ENCODE measurements around the gene ZNF80.

ZNF80 gene

DNA sequence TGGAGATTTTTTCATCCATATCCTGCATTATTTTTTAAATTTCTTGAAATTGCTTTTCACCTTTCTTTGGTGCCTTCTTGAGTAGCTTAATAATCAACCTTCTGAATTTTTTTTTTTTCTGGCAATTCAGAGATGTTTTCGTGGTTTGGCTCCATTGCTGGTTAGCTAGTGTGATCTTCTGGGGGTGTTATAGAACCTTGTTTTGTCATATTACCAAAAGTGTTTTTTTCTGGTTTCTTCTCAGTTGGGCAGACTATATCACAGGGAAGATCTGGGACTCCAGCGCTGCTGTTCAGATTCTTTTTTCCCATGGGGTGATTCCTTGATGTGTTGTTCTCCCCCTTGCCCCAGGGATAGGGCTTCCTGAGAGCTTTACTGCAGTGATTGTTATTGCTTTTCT, 32.6 kb upstream of the ZNF80 start:
- TF ChIP-seq, protein P1, sequence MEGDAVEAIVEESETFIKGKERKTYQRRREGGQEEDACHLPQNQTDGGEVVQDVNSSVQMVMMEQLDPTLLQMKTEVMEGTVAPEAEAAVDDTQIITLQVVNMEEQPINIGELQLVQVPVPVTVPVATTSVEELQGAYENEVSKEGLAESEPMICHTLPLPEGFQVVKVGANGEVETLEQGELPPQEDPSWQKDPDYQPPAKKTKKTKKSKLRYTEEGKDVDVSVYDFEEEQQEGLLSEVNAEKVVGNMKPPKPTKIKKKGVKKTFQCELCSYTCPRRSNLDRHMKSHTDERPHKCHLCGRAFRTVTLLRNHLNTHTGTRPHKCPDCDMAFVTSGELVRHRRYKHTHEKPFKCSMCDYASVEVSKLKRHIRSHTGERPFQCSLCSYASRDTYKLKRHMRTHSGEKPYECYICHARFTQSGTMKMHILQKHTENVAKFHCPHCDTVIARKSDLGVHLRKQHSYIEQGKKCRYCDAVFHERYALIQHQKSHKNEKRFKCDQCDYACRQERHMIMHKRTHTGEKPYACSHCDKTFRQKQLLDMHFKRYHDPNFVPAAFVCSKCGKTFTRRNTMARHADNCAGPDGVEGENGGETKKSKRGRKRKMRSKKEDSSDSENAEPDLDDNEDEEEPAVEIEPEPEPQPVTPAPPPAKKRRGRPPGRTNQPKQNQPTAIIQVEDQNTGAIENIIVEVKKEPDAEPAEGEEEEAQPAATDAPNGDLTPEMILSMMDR (IDR thresholded peaks at IDR 0.05; ENCODE audit: low read depth, low read length), result no peak

DNA sequence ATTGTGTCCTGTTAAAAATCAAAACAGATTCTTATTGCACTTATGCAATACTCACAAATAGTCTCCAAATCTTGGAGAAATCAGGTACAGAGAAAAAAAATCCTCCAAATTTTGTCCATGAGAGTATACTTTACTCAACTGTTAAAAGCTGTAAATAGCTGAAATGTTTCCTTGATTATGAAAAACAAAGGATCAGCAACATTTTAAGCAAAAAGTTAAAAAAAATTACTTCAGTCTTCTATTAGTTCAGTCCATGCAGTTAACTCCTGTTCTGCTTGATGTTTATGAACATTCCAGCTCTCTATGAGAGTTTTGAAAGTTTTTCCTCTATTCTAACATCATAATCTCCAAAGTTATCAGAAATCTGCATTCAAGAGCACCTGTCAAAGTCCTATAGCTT, 22.8 kb upstream of the ZNF80 start:
- Histone ChIP-seq H3K4me3 (ENCODE audit: low read depth, low read length) (no peak overlapping the region), H3K4me1 (no peaks in the 10 kb centered on the region), H3K9me3 (no peaks in the 10 kb centered on the region), H3K36me3 (no peaks in the 10 kb centered on the region), H3K27me3 (no peaks in the 10 kb centered on the region; the same call in 1 of the 2 replicates)
- DNase-seq, result no peak
- TF ChIP-seq, protein P1 (IDR thresholded peaks at IDR 0.05; ENCODE audit: low read depth, low read length), result no peak

More for the DNA sequence above, 32.6 kb upstream of the ZNF80 start:
- H3K9me3 ChIP-seq, result no peaks in the 10 kb centered on the region
- H3K27me3 ChIP-seq, result no peaks in the 10 kb centered on the region
- H3K36me3 ChIP-seq, result no peaks in the 10 kb centered on the region
- no peak overlapping the region for H3K4me3 ChIP-seq (ENCODE audit: low read depth, low read length)
- no peak for DNase-seq
- H3K4me1 ChIP-seq, result no peaks in the 10 kb centered on the region

DNA sequence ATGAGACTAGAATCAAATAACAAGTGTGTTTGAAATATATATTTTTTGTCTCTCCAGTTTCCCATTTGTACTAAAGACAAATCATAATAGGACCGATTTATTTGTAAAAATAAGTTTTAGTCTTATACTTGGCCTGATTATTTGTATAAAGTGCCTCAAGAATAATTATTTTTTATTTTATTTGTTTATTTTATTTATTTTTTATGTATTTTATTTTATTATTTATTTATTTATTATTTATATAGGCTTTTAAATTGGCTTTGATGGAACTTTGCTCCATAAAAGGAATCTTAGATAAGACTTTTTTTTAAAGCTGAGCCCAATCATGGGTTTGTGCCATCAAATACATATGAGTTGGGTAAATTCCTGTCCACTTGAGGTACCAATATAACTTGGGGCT, 22.2 kb upstream of the ZNF80 start:
- no peak for DNase-seq
- TF ChIP-seq, protein P1 (IDR thresholded peaks at IDR 0.05; ENCODE audit: low read depth, low read length), result no peak

DNA sequence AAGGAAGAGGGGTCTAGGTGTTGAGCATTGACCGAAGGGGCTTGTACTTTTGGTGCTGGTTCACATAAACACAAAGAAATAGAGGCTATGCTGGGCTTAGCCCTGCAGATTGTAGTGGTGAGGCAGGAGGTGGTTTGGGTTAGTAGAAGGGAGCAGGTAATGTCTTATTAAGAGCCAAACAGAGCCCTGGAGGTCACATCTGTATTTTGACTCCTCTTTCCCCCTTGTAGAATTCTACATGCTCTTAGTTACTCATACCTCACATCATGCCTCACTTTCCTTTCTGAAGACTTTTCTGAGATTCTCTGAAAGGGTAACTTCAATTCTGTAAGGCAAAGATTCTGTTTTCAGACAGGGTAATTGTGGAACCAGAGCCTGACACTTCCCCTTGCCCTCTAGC, 16.1 kb upstream of the ZNF80 start:
- H3K9me3 ChIP-seq, result no peaks in the 10 kb centered on the region
- DNase-seq, result no peak
- H3K4me1 ChIP-seq, result no peaks in the 10 kb centered on the region
- TF ChIP-seq, protein P1 (IDR thresholded peaks at IDR 0.05; ENCODE audit: low read depth, low read length), result no peak
- H3K27me3 ChIP-seq, result no peaks in the 10 kb centered on the region
- H3K4me3 ChIP-seq (ENCODE audit: low read depth, low read length), result no peak overlapping the region
- H3K36me3 ChIP-seq, result no peaks in the 10 kb centered on the region

More for the DNA sequence above, 22.2 kb upstream of the ZNF80 start:
- H3K27me3 ChIP-seq, result no peaks in the 10 kb centered on the region; the same call in 1 of the 2 replicates
- H3K9me3 ChIP-seq, result no peaks in the 10 kb centered on the region
- no peak overlapping the region for H3K4me3 ChIP-seq (ENCODE audit: low read depth, low read length)
- H3K36me3 ChIP-seq, result no peaks in the 10 kb centered on the region
- no peaks in the 10 kb centered on the region for H3K4me1 ChIP-seq

DNA sequence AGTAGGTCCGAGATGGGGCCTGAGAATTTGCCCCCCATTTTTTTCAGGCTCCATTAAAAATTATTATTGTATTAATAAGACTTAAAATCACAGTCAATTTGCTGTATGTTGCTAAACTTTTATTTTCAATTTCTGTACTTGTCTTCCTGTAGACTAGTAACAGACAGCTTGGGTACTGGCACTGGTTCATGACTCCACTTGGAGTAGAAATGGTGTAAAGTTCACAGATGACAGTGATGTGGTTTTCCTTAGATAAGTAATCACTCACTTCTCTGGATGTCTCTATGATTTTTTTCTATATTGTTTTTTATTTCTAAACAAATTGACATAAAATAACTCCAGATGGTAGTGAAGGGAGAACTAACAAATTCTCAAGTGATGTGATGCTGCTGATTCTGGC, 15.6 kb upstream of the ZNF80 start:
- Histone ChIP-seq H3K4me3 (ENCODE audit: low read depth, low read length) (no peak overlapping the region), H3K27me3 (no peaks in the 10 kb centered on the region), H3K36me3 (no peaks in the 10 kb centered on the region), H3K4me1 (no peaks in the 10 kb centered on the region), H3K9me3 (no peaks in the 10 kb centered on the region)
- TF ChIP-seq, protein P1 (IDR thresholded peaks at IDR 0.05; ENCODE audit: low read depth, low read length), result no peak
- DNase-seq, result no peak

DNA sequence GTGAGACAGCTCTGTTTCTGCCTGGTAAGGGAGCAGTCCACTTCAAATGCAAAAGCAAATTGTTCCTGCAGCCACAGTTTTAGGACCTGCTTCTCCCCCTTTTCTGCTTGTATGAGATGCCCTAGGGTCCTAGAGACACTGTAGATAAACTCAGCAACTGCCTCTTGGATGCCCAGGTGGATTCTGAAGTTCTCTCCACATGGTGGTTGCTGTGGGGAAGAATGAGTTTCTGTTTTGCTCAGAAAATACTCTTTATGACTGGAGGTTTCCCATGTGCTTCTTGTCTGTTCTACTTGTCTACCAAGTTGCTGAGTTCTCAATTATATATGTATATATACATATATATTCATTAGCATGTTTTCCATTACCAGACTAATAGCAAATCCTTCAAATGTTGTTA, 5.6 kb upstream of the ZNF80 start:
- Histone ChIP-seq H3K4me1 (no peaks in the 10 kb centered on the region), H3K4me3 (ENCODE audit: low read depth, low read length) (no peak overlapping the region), H3K36me3 (no peaks in the 10 kb centered on the region), H3K27me3 (no peaks in the 10 kb centered on the region), H3K9me3 (no peaks in the 10 kb centered on the region)
- no peak for DNase-seq
- TF ChIP-seq, protein P1 (IDR thresholded peaks at IDR 0.05; ENCODE audit: low read depth, low read length), result no peak
